ENCODE data around the gene ZNF503.

ZNF503 gene

DNA sequence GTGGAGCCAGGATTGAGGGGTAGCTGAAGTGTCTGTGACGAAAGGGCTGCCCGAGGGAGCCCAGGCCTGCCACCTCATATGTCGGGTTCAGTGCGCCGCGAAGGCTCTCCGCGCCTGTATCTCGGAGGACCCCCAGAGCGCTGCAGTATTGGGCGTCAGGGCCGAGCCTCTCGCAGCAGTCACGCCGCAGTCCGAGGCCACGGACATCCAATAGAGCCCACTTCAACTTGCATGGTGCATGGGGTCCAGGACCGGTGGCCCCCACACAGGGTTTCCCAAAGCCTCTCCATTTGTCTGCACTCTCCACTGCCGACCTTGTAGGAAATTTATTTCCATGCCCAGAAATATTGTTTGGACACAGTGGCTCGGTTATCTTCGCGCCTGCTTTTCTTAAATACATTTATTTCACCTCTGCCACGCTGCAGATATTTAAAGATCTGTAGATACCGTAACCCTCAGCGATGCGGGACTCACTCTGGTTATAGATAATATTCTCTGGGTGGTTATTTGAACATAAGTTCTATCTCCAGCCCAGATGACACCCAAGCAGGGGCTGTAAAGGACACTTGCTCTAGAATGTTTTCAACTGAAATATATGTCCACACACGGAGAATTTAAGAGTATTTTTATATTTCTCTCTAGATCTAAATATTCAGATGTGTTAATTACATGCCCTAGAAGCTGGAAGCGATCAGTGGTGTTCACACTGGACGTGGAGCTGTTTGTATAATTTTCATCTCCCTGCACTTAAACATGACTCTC, 5.1 kb upstream of the ZNF503 start:
- no peak for DNase-seq (ENCODE audit: low read depth in 2 of 2)

DNA sequence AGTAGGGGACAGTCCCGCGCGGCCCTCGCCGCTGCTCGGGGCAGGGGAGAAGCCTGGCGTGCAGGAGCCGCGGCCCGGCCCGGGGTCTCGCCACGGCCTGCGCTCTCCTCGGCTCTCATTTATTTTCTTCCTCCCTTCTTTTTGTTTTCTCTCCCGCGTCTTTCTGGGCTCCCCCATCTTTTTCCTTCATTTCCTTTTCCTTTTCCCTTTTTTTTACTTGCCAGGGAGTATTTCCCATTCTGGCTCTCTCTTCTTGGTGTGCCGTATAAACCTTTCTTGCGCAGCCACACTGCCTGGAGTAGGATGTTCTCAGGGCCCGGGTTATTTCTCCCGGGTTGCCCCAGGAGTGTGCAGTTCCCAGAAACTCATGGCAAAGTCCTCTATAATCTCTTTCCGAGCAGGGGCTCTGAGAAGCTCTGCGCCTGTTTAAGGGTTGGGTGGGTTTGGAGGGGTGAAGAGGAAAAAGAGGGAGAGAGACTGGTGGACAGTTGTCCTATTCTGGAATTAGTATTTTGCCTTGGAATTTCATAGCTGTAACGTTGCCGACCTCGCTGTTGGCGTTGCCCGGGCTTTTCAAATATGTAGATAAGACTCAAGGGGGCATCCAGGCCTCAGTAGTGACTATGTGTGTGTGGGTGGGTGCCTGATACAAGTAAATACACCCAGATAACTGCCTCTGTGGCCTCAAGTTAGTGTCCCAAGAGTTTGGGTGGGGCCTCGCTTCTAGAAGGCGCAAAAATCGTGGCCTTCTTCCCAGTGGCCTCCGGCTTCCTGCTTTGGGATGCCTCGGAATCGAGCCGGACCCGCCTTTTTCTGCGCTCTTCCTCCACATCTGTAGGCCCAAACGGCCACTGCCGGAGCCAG, 4.3 kb upstream of the ZNF503 start:
- DNase-seq (ENCODE audit: low read depth in 2 of 2), result no peak

DNA sequence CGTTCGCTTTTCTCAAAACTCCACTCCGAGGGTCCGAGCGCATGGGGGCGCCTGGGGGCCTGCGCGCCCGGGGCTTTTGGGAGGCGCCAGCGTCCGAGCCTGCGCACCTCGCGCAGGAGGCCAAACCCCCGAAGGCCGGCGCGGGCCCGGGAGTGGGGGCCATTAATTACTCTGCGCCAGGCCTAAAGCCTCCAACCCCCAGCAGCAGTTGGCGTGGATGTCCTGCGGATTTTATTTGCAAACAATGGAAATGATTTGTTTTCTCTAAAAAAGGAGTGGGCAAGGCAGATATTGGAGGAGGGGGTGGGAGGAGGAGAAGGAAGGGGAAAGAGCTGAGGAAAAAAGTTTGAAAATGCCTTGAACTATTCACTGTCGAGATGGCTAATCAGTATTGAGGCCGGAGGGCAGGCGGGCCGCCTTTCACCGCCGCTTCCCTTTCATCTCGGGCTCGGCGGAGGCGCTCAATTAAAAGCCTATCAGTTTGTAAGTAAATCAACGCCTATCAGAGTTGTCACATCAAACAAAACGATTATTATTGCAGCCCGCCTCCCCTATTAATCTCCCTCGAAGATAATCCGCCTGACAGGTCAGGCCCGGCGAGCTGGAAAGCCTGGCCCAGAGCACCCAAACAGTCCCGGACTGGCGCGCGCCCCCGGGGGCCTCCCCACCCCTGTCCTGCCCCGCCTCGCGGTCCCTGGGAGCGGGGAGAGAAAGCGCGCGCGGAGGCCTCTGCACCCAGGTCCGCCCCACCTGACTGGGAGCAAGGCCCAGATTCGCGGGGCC, 3.4 kb upstream of the ZNF503 start:
- DNase-seq (ENCODE audit: low read depth in 2 of 2), result no peak

DNA sequence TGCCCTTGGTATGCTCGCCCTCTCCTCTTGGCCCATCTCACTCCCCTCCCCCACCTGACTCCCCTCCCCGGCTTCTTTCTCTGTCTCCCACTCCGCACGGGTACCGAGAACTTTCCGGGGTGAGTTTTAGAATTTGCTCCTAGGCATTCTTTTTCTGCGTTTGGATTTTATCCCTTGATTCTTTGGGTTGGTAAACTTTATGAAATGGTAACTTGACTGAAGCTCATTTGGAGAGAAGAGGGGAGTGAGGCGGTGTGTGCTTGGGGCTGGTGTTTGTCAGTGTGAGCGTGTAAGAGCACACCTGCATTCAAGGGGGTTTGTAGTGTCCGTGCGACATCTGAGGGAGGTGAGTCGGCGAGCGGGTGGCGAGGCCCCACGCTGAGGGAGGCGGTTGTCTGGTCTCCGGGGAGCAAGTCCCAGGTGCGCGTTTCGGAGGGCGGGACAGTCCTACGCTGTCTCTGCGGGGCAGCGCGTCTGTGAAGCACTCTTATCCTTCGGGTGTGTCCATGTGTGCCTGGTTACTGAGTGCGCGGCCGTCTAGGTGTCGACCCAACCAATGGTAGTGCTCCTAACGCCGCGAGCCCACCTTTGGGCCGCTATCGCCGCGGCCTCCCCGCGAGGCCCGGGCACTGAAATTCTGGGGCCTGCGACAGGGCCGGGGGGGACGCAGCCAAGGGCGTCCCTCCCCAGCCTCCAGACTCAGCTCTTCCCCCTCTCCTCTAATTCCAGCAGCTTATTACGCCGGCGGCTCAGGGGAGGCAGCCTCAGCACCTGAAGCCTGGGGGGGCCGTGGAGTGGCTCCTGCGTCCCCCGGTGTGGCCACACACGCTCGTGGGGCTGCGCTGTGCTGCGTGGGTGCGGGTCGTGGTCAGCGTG, 2.6 kb upstream of the ZNF503 start:
- DNase-seq (ENCODE audit: low read depth in 2 of 2), result no peak

DNA sequence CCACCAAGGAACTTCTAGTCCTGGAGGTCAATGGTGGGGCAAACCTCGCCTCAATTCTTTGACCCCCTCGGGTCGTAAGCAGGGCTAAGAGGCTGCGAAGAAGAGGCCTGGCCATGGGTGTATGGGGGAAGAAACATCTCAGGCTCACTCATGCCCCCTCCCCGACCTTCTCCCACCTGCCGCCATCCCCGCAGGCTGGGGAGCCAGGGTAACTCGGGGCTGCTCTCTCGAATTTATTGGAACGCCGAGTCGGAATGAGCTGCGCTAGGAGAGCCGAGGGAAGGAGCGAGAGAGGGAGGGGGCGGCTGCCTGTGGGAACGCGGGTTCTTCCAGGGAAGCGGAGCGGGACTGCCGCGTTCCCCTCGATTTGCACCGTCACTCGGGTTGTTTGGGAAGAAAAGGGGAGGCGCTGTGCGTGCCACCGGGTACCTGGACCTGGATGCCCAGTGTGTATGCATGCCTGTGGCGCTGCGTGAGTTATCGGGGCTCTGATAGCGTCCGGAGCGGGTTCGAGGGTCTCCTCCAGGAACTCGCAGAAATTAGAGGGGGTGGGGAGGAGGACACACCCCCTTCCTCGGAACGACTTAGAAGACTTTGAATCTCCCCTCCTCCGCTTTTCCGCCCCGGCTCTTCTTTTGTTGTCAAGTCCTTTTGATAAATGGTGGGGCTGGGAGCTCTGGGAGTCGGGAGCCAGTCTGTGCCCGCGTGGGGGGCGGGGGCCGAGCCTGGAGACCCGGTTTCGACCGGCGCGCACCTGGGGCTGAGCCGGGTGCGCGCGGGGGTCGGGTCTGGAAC, 1.8 kb upstream of the ZNF503 start:
- no peak for DNase-seq (ENCODE audit: low read depth in 2 of 2)

DNA sequence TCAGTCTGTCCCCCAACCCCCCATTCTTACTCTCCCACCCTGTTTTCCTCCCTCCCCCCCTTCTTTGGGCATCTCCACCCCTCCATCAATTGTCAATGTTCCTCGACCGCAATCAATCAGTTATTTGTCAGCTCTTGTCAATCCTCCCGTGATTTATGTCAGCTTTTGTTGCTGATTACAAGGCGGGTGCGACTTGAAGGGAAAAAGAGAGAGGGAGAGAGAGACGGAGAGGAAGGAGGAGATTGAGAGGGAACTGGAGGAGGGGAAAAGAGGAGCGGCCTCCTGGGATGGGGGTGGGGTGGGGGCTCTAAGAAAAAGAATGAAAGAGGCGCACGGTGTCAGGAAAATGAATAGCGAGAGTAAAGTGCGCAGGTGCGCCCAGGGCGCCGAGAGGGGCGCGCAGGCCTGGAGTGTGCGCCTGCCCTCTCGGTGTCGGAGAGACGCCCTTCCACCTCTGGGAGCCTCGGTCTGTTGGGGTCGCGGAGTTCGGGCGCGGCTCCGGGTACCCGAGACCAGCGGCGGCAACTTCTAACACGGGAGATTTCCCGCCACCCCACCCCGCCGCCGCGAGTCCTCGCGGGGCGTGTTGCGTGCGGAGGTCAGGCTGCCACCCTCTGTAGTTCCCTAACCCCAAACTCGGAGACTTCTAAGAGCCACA, 1.1 kb upstream of the ZNF503 start:
- no peak for DNase-seq (ENCODE audit: low read depth in 2 of 2)

DNA sequence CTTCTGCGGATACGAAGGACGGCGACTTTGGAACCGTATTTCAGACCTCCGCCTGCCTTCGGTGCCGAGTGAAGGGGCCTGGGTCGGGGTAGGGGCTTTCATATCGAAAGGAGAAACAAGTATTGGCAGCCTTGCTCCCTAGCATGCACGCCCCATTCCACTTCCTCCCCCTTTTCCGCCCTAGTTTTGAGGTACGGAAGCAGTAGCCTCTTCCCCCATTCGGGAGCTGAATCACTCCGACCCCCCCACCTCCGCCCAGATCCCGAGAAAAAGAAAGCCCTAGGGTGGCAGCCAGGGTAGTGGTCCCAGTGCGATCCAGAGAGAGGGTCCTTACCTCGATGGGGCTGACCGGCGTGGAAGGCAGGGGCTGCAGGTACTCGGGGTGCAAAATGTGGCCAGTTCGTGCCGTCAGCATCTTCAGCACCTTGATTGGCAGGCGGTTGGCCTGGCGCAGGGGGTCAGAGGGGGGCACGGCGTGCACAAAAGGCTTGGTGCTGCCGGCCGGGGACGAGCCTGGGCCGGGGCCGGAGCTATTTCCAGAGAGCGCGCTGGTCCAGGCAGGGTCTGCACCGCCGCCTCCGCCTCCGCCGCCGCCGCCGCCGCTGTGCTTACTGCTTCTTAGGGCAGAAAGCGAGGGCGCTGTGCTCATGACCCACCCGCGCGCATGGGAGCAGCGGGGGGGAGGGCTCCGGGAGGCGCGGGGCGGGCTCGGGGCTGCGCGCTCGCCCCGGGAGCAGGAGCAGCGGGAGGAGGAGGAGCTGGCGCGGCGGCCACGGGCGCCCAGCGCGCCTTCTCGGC, 594 bp downstream of the ZNF503 start:
- no peak for DNase-seq (ENCODE audit: low read depth in 2 of 2)

DNA sequence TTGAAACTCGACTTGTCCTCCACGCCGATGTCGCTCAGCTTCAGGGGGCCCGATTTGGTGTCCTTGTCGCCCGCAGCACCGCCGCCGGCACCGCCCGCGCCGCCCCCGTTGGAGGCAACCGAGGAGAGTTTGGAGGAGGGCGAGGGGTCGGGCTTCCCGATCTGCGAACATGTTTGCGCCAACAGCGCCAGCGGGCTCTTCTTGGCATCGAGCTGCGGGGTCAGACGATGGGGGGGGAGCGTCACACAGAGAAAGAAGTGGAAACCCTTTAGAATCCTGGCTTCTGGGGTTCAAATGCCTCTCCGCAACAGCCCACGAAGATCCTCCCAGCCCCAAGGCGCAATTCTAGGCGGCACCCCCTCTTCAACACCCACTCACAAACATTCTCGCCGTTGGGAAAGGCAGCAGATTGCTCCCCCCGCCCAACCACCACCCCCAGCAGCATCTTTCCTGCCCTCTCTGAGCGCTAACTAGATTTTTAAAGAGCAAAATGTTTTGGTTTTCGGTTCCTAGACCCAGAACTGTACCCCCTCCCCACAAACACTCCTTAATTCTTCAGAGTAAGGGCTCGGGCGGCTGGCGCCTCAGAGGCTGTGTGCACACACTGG, 1.3 kb downstream of the ZNF503 start:
- no peak for DNase-seq (ENCODE audit: low read depth in 2 of 2)

DNA sequence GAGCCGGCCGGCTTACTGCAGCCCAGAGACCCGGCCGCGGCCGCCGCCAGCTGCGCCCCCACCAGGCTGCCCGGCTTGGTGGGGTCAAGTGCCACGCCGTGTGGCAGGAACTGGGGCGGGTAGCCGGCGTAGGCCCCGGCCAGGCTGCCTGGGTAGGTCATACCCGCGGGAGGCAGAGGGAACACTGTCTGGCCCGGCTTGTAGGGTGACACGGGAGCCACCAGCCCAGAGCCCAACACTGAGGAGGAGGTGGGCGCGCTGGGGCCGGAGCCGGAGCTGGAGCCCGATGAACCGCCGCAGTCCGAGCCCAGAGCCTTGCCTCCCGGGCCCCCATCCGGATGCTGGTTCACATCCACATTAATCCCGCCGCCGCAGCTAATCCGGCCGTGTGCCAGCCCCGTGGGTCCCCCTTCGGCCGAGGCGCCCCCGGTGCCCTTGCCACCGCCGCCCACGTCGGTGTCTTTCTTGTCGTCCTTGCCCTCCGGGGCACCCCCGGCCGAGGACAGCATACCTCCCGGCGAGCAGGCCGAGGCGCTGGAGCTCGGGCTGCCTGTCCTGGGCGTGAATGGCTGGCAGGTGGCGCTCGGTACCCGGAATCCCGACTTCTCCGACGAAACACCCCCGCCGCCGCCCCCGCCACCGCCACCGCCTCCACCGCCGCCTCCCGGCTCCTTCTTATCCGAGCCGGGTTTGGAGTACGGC, 2.0 kb downstream of the ZNF503 start:
- DNase-seq (ENCODE audit: low read depth in 2 of 2), result peak in 1 of 2 donors; percentile 39

DNA sequence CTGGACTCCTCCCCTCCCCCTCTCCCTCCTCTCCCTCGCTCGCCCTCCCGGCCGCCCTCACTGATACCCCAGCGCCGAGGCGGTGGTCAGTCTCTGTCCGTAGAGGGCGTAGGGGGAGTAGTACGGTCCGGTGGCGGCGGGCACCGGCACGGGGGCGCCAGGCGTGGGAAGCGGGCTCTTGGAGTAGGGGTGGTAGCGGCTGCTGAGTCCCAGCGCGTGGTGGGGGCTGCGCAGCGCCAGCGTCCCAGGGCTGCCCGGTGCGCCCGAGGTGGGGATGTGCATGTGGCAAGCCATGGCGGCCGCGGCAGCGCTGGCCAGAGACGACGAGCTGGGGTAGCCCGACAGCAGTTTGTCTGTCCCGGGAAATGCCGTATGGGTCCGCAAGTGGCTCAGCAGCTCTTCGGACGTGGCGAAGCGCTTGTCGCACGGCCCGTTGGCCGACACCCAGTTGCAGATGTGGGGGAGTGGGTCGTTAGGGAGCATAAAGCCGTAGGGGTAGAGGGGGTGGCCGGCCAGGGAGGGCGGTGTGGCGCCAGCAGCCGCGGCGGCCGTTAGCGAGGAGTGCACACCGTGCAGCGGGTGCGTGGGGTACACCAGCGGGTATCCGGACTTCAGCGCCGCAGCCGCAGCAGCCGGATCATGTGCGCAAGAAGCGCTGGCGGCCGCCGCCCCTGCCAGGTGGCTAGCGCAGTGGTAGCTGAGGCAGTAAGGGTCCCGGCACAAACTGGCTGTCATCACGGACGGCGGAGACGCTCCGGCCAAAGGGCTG, 2.7 kb downstream of the ZNF503 start:
- DNase-seq (ENCODE audit: low read depth in 2 of 2), result no peak

DNA sequence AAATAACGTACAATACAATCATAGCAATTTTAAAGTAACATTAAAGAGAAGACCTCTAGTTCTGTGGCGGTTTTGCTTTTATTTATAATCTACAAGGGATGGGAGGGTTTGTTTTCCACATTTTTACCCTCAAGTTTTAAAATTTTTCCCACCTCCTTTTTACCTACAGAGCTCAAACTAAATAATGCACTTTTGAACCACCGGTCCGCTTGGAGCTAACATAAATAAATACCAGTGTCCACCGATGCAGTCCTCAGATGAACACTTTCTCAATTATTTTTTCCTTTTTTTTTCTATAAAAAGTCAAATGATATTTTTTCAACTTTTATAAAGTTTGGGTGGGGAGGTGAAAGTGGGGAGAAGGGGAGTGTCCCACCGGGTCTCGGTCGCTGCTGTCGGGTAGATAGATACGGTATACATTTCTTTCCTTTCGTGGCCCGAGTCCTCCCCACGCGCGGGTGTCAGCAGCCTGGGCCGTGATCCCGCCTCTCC, 3.3 kb downstream of the ZNF503 start:
- no peak for DNase-seq (ENCODE audit: low read depth in 2 of 2)

DNA sequence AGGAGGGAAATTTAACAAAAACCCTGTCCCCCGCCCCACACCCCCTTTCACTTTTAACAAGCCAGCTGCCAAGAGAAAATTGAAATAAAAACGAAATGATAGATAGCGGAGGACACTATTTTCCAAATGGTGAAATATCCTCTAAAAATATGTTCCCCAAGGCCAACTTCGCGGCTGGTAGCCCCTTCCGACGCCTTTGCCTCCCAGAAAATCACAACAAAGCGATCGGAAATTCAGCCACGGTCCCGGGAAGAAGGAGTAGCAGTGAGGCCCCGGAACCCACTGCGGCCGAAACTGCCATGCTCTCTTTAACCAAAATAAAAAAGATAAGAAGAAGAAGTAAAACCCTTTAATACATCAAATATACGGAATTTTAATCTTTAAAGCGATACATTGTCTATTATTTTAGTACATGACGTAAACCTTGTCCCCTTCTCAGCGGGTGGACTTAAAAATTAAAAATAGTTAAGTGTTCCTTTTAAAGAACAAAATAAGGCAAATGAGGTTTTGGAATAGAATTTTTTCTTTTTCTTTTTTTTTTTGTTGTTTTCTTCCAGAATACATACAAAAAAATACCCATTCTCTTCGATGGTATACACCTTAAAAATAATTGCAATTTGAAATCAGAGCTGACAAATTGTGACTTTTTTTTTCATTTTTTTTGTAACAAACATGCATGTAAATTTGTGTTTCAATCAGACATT, 3.9 kb downstream of the ZNF503 start:
- no peak for DNase-seq (ENCODE audit: low read depth in 2 of 2)

DNA sequence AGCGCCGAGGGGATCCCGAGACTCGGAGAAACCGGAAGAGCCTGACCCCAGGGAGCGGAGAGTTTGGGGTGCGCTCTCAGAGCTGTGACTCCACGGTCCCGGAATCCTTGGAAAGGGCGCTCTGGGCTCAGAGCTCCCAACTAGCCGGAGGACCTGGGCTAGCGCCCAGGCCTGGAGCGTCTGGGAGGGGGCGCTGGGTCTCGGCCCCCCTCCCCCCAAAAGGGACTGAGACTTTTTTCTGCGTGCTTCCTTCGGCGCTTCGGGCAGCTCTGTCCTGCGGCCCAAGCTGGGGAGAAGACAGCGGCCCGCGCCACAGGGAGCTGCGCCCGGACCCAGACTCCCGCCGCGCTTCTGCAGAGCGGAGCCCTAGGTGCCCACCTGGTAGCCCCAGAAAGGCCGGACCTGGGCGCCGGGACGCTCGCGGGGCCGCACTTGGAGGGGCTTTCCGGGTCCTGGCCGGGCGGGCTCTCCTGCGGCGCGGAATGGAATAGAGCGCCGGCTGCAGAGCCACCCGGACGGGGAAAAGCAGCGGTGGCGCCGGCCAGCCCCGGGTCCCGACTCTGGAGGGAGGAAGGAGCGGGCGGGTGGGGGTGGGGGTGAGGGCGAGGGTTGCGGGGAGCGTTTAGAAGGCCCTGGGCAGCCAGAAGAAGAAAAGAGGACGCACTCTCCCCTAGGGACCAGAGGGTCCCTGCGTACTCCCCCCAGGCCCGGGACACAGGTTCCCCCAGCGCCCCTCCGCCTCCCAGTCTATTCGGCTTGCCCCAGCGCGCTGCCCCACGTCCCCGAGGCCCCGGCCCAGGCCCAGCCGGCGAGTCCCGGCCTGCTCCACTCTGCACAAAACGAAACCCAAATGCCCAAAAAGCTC, 4.7 kb downstream of the ZNF503 start:
- DNase-seq (ENCODE audit: low read depth in 2 of 2), result no peak

DNA sequence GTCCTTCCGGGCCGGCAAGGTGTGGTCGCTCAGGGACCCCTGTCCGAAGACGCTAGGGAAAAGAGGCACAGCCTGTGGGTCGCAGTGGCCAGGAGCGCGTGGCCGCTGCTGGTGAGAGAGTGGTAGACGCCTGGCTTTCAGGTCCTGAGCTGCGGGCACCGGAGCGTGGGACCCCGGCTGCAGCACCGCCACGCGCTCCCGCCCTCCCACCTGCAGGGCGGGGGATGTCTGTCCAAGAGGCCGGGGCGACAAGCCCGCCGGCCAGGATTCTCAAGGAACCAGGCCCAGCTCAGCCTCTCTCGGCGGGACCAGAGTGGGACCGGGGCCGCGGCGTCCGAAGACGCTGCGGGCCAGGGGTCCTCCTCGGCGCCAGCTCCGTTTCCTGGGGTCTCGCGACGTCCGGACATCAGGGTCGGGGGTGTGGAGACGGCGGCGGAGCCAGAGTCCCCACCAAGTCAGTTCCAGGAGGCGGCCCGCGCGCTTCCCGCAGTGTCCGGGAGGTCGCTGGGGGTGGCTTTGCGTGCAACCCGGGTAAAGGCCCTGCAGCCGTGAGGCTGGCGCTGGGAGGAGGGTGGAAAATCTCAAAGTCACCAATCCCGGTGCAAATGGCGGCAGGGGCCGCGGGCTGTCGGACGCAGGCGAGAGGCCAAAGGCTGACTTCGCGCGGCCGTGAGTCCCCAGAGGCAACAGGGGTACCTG, 5.5 kb downstream of the ZNF503 start:
- no peak for DNase-seq (ENCODE audit: low read depth in 2 of 2)
